GM19035 (cell line): ENCODE data around the gene POU6F2.

ENCODE experiments used
- ATAC-seq: cut with Tn5 transposase; IDR thresholded peaks from one replicate; pipeline ENCODE4 v1.9.1; 2021; ENCODE audit not compliant: unreplicated experiment

Gene POU6F2

GRCh38 chr7:39105720-39106119 is 128.0 kb downstream of the POU6F2 start:
- no peak for ATAC-seq

GRCh38 chr7:39125846-39126245 is 148.1 kb downstream of the POU6F2 start:
- no peak for ATAC-seq

- no peak for ATAC-seq
Measured at GRCh38 chr7:39127058-39127457, 149.3 kb downstream of the POU6F2 start.

GRCh38 chr7:39128287-39128843 is 150.7 kb downstream of the POU6F2 start:
- ATAC-seq: no peak

- ATAC-seq: no peak
Measured at GRCh38 chr7:39130274-39130673, 152.6 kb downstream of the POU6F2 start.

- ATAC-seq: no peak
Measured at GRCh38 chr7:39130857-39131526, 153.3 kb downstream of the POU6F2 start.

GRCh38 chr7:39132306-39132705 is 154.6 kb downstream of the POU6F2 start:
- ATAC-seq: no peak

- ATAC-seq: no peak
Measured at GRCh38 chr7:39133088-39133487, 155.4 kb downstream of the POU6F2 start.

GRCh38 chr7:39137480-39137879 is 159.8 kb downstream of the POU6F2 start:
- no peak for ATAC-seq

GRCh38 chr7:39142750-39143149 is 165.0 kb downstream of the POU6F2 start:
- ATAC-seq: no peak

- ATAC-seq: no peak
Measured at GRCh38 chr7:39144420-39144819, 166.7 kb downstream of the POU6F2 start.

GRCh38 chr7:39145283-39145682 is 167.6 kb downstream of the POU6F2 start:
- no peak for ATAC-seq

- ATAC-seq: no peak
Measured at GRCh38 chr7:39145935-39146334, 168.2 kb downstream of the POU6F2 start.

GRCh38 chr7:39152701-39153100 is 175.0 kb downstream of the POU6F2 start:
- ATAC-seq: no peak

GRCh38 chr7:39153113-39153512 is 175.4 kb downstream of the POU6F2 start:
- ATAC-seq: no peak

GRCh38 chr7:39153647-39154046 is 175.9 kb downstream of the POU6F2 start:
- ATAC-seq: no peak

- ATAC-seq: no peak
Measured at GRCh38 chr7:39154815-39155214, 177.1 kb downstream of the POU6F2 start.

GRCh38 chr7:39158367-39158766 is 180.7 kb downstream of the POU6F2 start:
- ATAC-seq: no peak

- no peak for ATAC-seq
Measured at GRCh38 chr7:39161903-39162302, 184.2 kb downstream of the POU6F2 start.

- no peak for ATAC-seq
Measured at GRCh38 chr7:39164887-39165286, 187.2 kb downstream of the POU6F2 start.

GRCh38 chr7:39168403-39169098 is 190.8 kb downstream of the POU6F2 start:
- ATAC-seq: no peak

GRCh38 chr7:39172137-39172536 is 194.4 kb downstream of the POU6F2 start:
- ATAC-seq: no peak
